GM23248 (cell line): ENCODE data around the gene VEGFC. TPM values are rescaled to one million over a fixed set of nuclear protein-coding genes. Genes with fewer than 3 reads are reported as not detected.

Source experiments
- DNase-seq: peaks from one replicate; pipeline ENCODE4 v3.0.0-alpha.2; 2015
- H2AFZ ChIP-seq: fragments of 200-600 bp; sonication (generic); 2 replicates; pipeline ENCODE4 v1.6.1; 2016; ENCODE audit warnings: antibody characterized with exemption
- H3F3A ChIP-seq: fragments of 200-600 bp; sonication (generic); 2 replicates; pipeline ENCODE4 v1.6.1; 2016; ENCODE audit warnings: mild to moderate bottlenecking, antibody characterized with exemption, mixed run types; ENCODE audit not compliant: insufficient read depth
- H3K27ac ChIP-seq: fragments of 200-600 bp; sonication (generic); 2 replicates; pipeline ENCODE4 v1.5.1; 2016; ENCODE audit warnings: mild to moderate bottlenecking
- H3K27me3 ChIP-seq: fragments of 200-600 bp; sonication (generic); replicated peaks from 2 replicates; pipeline ENCODE4 v1.6.1; 2016; ENCODE audit warnings: mild to moderate bottlenecking; ENCODE audit not compliant: insufficient read depth
- H3K36me3 ChIP-seq: fragments of 200-600 bp; sonication (generic); 2 replicates; pipeline ENCODE4 v1.6.1; 2016; ENCODE audit warnings: low read depth, mild to moderate bottlenecking
- H3K4me1 ChIP-seq: fragments of 200-600 bp; sonication (generic); 2 replicates; pipeline ENCODE4 v1.6.1; 2016; ENCODE audit warnings: mild to moderate bottlenecking; ENCODE audit not compliant: insufficient read depth
- H3K4me2 ChIP-seq: fragments of 200-600 bp; sonication (generic); one replicate; pipeline ENCODE4 v1.6.1; 2016; ENCODE audit warnings: mild to moderate bottlenecking; ENCODE audit not compliant: unreplicated experiment
- H3K4me3 ChIP-seq: fragments of 200-600 bp; sonication (generic); 2 replicates; pipeline ENCODE4 v1.5.1; 2016; ENCODE audit warnings: mild to moderate bottlenecking
- H3K79me2 ChIP-seq: fragments of 200-600 bp; sonication (generic); 2 replicates; pipeline ENCODE4 v1.6.1; 2016; ENCODE audit warnings: mild to moderate bottlenecking; ENCODE audit not compliant: insufficient read depth
- H3K9ac ChIP-seq: fragments of 200-600 bp; sonication (generic); 2 replicates; pipeline ENCODE4 v1.6.1; 2016; ENCODE audit warnings: mild to moderate bottlenecking
- H3K9me2 ChIP-seq: fragments of 200-600 bp; sonication (generic); 2 replicates; pipeline ENCODE4 v1.6.1; 2016; ENCODE audit warnings: mixed run types, mild to moderate bottlenecking, moderate library complexity; ENCODE audit not compliant: insufficient read depth
- H3K9me3 ChIP-seq: fragments of 200-600 bp; sonication (generic); one replicate; pipeline ENCODE4 v1.6.1; 2017; ENCODE audit warnings: low read depth
- H4K20me1 ChIP-seq: fragments of 200-600 bp; sonication (generic); 2 replicates; pipeline ENCODE4 v1.6.0; 2016; ENCODE audit not compliant: insufficient read depth
- EZH2 ChIP-seq: fragments of 200-600 bp; sonication (generic); IDR thresholded peaks from 2 replicates; pipeline ENCODE4 v1.6.1; 2018; ENCODE audit warnings: antibody characterized with exemption, mild to moderate bottlenecking; ENCODE audit not compliant: insufficient read depth, poor library complexity, severe bottlenecking
- EZH2phosphoT487 ChIP-seq: fragments of 200-600 bp; sonication (generic); IDR thresholded peaks from 2 replicates; pipeline ENCODE4 v1.6.1; 2018; ENCODE audit warnings: antibody characterized with exemption, moderate library complexity, mild to moderate bottlenecking, low read depth; ENCODE audit not compliant: insufficient read depth
- WGBS, 2 experiments: methylation state at CpG; one replicate each; pipeline ENCODE4 v1.1.6; 2015 to 2017; ENCODE audit warnings: low lambda C conversion rate in 2 of 2, low coverage in 1 of 2; ENCODE audit errors: missing lambda C conversion rate in 2 of 2; 5-methylcytosine and 5-hydroxymethylcytosine counted together
- in situ Hi-C: fragments of 300-500 bp; cut with MboI; formaldehyde crosslinking; loops from 2 replicates; pipeline ENCODE4 v1.15.0; 2020
- polyA plus RNA-seq: library from polyadenylated mRNA; unstranded; fragments of >200 nt; fragmentation: Nextera tagmentation; extraction: Ambion mirVana; gene quantifications from 2 replicates; pipeline ENCODE4 v1.2.1, GENCODE V29; 2016
- total RNA-seq: library from RNA; depleted of rRNA; stranded (reverse); fragments of >200 nt; shearing (Covaris generic); gene quantifications from 2 replicates; pipeline ENCODE4 v1.2.3, GENCODE V29; 2014

The VEGFC gene
- total and polyA plus RNA-seq, 2 experiments from 2014 or later = 21.7 to 56.3 TPM

- Histone ChIP-seq H3K9me3 (no peaks in the 10 kb centered on the region), H3K79me2 (peaks cover 91% of the 10 kb centered on the region), H3K4me2 (peak overlapping the region; percentile 85), H3K9ac (no peak overlapping the region), H3K27me3 (no peaks in the 10 kb centered on the region), H3K4me3 (peak overlapping the region; percentile 89), H2AFZ (no peak overlapping the region), H4K20me1 (no peaks in the 10 kb centered on the region), H3K9me2 (no peaks in the 10 kb centered on the region), H3F3A (peaks cover 60% of the 10 kb centered on the region), H3K27ac (no peak overlapping the region), H3K4me1 (peaks cover 55% of the 10 kb centered on the region), H3K36me3 (0 out of 2 replicates have a peak, but pooled peaks cover 12% of the 10 kb centered on the region)
- TF ChIP-seq EZH2 = no peak
- in situ Hi-C loops = loop anchor here (25.0 kb wide), 2 partner anchors 249 to 549 kb away; no protein-coding TSS in a partner anchor
- 80 to 82% methylated on average over 8 of the region's 8 CpGs for WGBS, 2 experiments
- DNase-seq = no peak
These were observed 4.5 kb downstream of the VEGFC start for GRCh38 chr4:176788248-176788647.

- H3K9me2 ChIP-seq = no peaks in the 10 kb centered on the region
- H3K4me1 ChIP-seq = peaks cover 86% of the 10 kb centered on the region
- H3K79me2 ChIP-seq = peaks cover 100% of the 10 kb centered on the region
- no peak overlapping the region for H2AFZ ChIP-seq
- 98% methylated on average over 2 of the region's 2 CpGs for WGBS, 2 experiments
- H3K4me2 ChIP-seq = no peak overlapping the region
- TF ChIP-seq EZH2phosphoT487 (no peak), EZH2 (no peak)
- no peaks in the 10 kb centered on the region for H3K27me3 ChIP-seq
- no peaks in the 10 kb centered on the region for H3K9me3 ChIP-seq
- H3K36me3 ChIP-seq = 0 out of 2 replicates have a peak, but pooled peaks cover 9% of the 10 kb centered on the region
- H3K9ac ChIP-seq = no peak overlapping the region
- no peaks in the 10 kb centered on the region for H4K20me1 ChIP-seq
- H3K27ac ChIP-seq = no peak overlapping the region
- in situ Hi-C loops = loop anchor here (25.0 kb wide), 2 partner anchors 252 to 552 kb away; no protein-coding TSS in a partner anchor
- H3K4me3 ChIP-seq = no peak overlapping the region
- peak; percentile 24 for DNase-seq
- H3F3A ChIP-seq = peaks cover 66% of the 10 kb centered on the region
These were observed 7.9 kb downstream of the VEGFC start for GRCh38 chr4:176784816-176785215.

GRCh38 chr4:176782794-176783193, 9.9 kb downstream of the VEGFC start:
- H3K9me3 ChIP-seq = no peaks in the 10 kb centered on the region
- peak overlapping the region; percentile 88 for H3K27ac ChIP-seq
- peak overlapping the region; percentile 60 for H3K4me3 ChIP-seq
- H3K9ac ChIP-seq = peak overlapping the region; percentile 80
- WGBS, 2 experiments = 2 to 3% methylated on average over 2 of the region's 2 CpGs
- no peaks in the 10 kb centered on the region for H4K20me1 ChIP-seq
- H3F3A ChIP-seq = peaks cover 60% of the 10 kb centered on the region
- H3K36me3 ChIP-seq = 0 out of 2 replicates have a peak, but pooled peaks cover under 1% of the 10 kb centered on the region
- H3K4me1 ChIP-seq = peaks cover 85% of the 10 kb centered on the region
- TF ChIP-seq EZH2phosphoT487 (no peak), EZH2 (no peak)
- in situ Hi-C loops = loop anchor here (25.0 kb wide), 2 partner anchors 255 to 555 kb away; no protein-coding TSS in a partner anchor
- H3K4me2 ChIP-seq = peak overlapping the region; percentile 87
- peaks cover 100% of the 10 kb centered on the region for H3K79me2 ChIP-seq
- no peaks in the 10 kb centered on the region for H3K9me2 ChIP-seq
- no peaks in the 10 kb centered on the region for H3K27me3 ChIP-seq
- DNase-seq = peak; percentile 52
- H2AFZ ChIP-seq = peak overlapping the region; percentile 38

- Histone ChIP-seq H3K9ac (peak overlapping the region; percentile 80), H3K4me3 (peak overlapping the region; percentile 60), H4K20me1 (no peaks in the 10 kb centered on the region), H3K4me2 (peak overlapping the region; percentile 87), H3F3A (peaks cover 60% of the 10 kb centered on the region), H3K36me3 (no peaks in the 10 kb centered on the region), H3K27me3 (no peaks in the 10 kb centered on the region), H3K9me2 (no peaks in the 10 kb centered on the region), H3K9me3 (no peaks in the 10 kb centered on the region), H3K27ac (peak overlapping the region; percentile 88), H2AFZ (peak overlapping the region; percentile 72), H3K4me1 (peaks cover 86% of the 10 kb centered on the region), H3K79me2 (peaks cover 100% of the 10 kb centered on the region)
- 11 to 18% methylated on average over 5 of the region's 5 CpGs for WGBS, 2 experiments
- DNase-seq = peak; percentile 55
- TF ChIP-seq EZH2 (no peak), EZH2phosphoT487 (no peak)
- in situ Hi-C loops = loop anchor here (25.0 kb wide), 2 partner anchors 255 to 555 kb away; no protein-coding TSS in a partner anchor
These were observed 10.5 kb downstream of the VEGFC start for GRCh38 chr4:176782191-176782590.
